Trophoblast cell (in vitro differentiated cells and primary cell): Measurements from ENCODE around the gene RPE.

Experiments
- DNase-seq, 2 donors: peaks; one replicate each; pipeline ENCODE4 v3.0.0-alpha.2; 2016
- H2AFZ ChIP-seq: 2 replicates; pipeline ENCODE4 v1.6.1; 2013; ENCODE audit warnings: low read length, moderate library complexity, mild to moderate bottlenecking; ENCODE audit not compliant: insufficient read depth, poor library complexity
- H2AK5ac ChIP-seq: 2 replicates; pipeline ENCODE4 v1.6.1; 2013; ENCODE audit warnings: mild to moderate bottlenecking, low read length
- H2BK120ac ChIP-seq: 2 replicates; pipeline ENCODE4 v1.6.1; 2013; ENCODE audit warnings: low read length, mild to moderate bottlenecking, moderate library complexity; ENCODE audit not compliant: insufficient read depth, poor library complexity
- H2BK12ac ChIP-seq: 2 replicates; pipeline ENCODE4 v1.6.1; 2013; ENCODE audit warnings: mild to moderate bottlenecking, low read length, moderate library complexity
- H2BK5ac ChIP-seq: 2 replicates; pipeline ENCODE4 v1.6.1; 2013; ENCODE audit warnings: low read length, low read depth, moderate library complexity, mild to moderate bottlenecking; ENCODE audit not compliant: poor library complexity
- H3K14ac ChIP-seq: 2 replicates; pipeline ENCODE4 v1.6.1; 2013; ENCODE audit warnings: mild to moderate bottlenecking, low read length
- H3K18ac ChIP-seq: 2 replicates; pipeline ENCODE4 v1.6.1; 2013; ENCODE audit warnings: mild to moderate bottlenecking, low read length
- H3K23ac ChIP-seq: 2 replicates; pipeline ENCODE4 v1.6.1; 2013; ENCODE audit warnings: low read length
- H3K27ac ChIP-seq: 2 replicates; pipeline ENCODE4 v1.5.1; 2013; ENCODE audit warnings: low read depth, mild to moderate bottlenecking, inconsistent platforms, low read length, moderate library complexity
- H3K27me3 ChIP-seq: 2 replicates; pipeline ENCODE4 v1.6.1; 2013; ENCODE audit warnings: inconsistent platforms, mild to moderate bottlenecking, low read length, moderate library complexity; ENCODE audit not compliant: insufficient read depth
- H3K36me3 ChIP-seq, 2 experiments: 1 replicate in 1 of 2; 2 replicates in 1 of 2; pipeline ENCODE4 v1.6.1; 2013; ENCODE audit warnings: low read length in 2 of 2, mild to moderate bottlenecking in 2 of 2, moderate library complexity in 1 of 2; ENCODE audit not compliant: insufficient read depth in 2 of 2, control insufficient read depth in 1 of 2
- H3K4ac ChIP-seq: 2 replicates; pipeline ENCODE4 v1.6.1; 2013; ENCODE audit warnings: low read depth, mild to moderate bottlenecking, low read length, moderate library complexity
- H3K4me1 ChIP-seq, 2 experiments: 1 replicate in 1 of 2; 2 replicates in 1 of 2; pipeline ENCODE4 v1.6.1; 2013; ENCODE audit warnings: low read length in 2 of 2, mild to moderate bottlenecking in 2 of 2, moderate library complexity in 1 of 2; ENCODE audit not compliant: insufficient read depth in 2 of 2, control insufficient read depth in 1 of 2
- H3K4me2 ChIP-seq: 2 replicates; pipeline ENCODE4 v1.6.1; 2013; ENCODE audit warnings: inconsistent platforms, mild to moderate bottlenecking, low read length, moderate library complexity
- H3K4me3 ChIP-seq: 2 replicates; pipeline ENCODE4 v1.5.1; 2013; ENCODE audit warnings: mild to moderate bottlenecking, low read depth, low read length, inconsistent platforms
- H3K79me1 ChIP-seq: one replicate; pipeline ENCODE4 v1.6.1; 2013; ENCODE audit warnings: low read length
- H3K79me2 ChIP-seq: 2 replicates; pipeline ENCODE4 v1.6.1; 2013; ENCODE audit warnings: low read length, mild to moderate bottlenecking; ENCODE audit not compliant: control insufficient read depth, insufficient read depth, poor library complexity
- H3K9ac ChIP-seq: 2 replicates; pipeline ENCODE4 v1.6.1; 2013; ENCODE audit warnings: mild to moderate bottlenecking, low read length
- H3K9me3 ChIP-seq: 2 replicates; pipeline ENCODE4 v1.6.1; 2013; ENCODE audit warnings: low read depth, mild to moderate bottlenecking, control low read depth, inconsistent platforms, low read length; ENCODE audit not compliant: insufficient read depth
- H4K12ac ChIP-seq: 2 replicates; pipeline ENCODE4 v1.6.1; 2013; ENCODE audit warnings: low read depth, mild to moderate bottlenecking, low read length, moderate library complexity
- H4K8ac ChIP-seq: 2 replicates; pipeline ENCODE4 v1.6.1; 2013; ENCODE audit warnings: low read depth, mild to moderate bottlenecking, low read length, moderate library complexity
- H4K91ac ChIP-seq: one replicate; pipeline ENCODE4 v1.6.1; 2013; ENCODE audit warnings: low read depth, mild to moderate bottlenecking, low read length, moderate library complexity
- WGBS: extraction: QIAGEN DNeasy Blood & Tissue Kit; methylation state at CpG from one replicate; pipeline ENCODE4 v1.1.7; 2013; ENCODE audit warnings: missing lambda C conversion rate; ENCODE audit not compliant: insufficient read length, insufficient coverage; ENCODE audit errors: extremely low coverage; 5-methylcytosine and 5-hydroxymethylcytosine counted together

RPE gene

GRCh38 chr2:209960676-209961630, 41.5 kb upstream of the RPE start:
- no peak overlapping the region for H3K27ac ChIP-seq
- peak overlapping the region; percentile 33 for H3K4me2 ChIP-seq
- H3K79me2 ChIP-seq: no peaks in the 10 kb centered on the region
- H2BK120ac ChIP-seq: no peak overlapping the region
- H3K18ac ChIP-seq: no peak overlapping the region
- H3K9me3 ChIP-seq: no peaks in the 10 kb centered on the region
- H3K36me3 ChIP-seq: no peaks in the 10 kb centered on the region
- H2BK12ac ChIP-seq: no peak overlapping the region
- H3K4me3 ChIP-seq: no peak overlapping the region
- H3K79me1 ChIP-seq: no peaks in the 10 kb centered on the region
- WGBS: no CpG with 5 or more reads among the region's 4 CpGs
- H2AK5ac ChIP-seq: no peak overlapping the region
- no peak overlapping the region for H3K4ac ChIP-seq
- no peak overlapping the region for H4K8ac ChIP-seq
- no peak overlapping the region for H4K12ac ChIP-seq
- H4K91ac ChIP-seq: no peak overlapping the region
- H2BK5ac ChIP-seq: no peak overlapping the region
- H3K27me3 ChIP-seq: no peaks in the 10 kb centered on the region
- peak; percentile 22 to 68 for DNase-seq
- no peak overlapping the region for H3K14ac ChIP-seq
- no peak overlapping the region for H3K9ac ChIP-seq
- H3K4me1 ChIP-seq: peaks cover 0 to 3% of the 10 kb centered on the region in 2 experiments
- H2AFZ ChIP-seq: no peak overlapping the region
- no peak overlapping the region for H3K23ac ChIP-seq

- Histone ChIP-seq H3K79me1 (no peaks in the 10 kb centered on the region), H3K23ac (no peak overlapping the region), H4K8ac (no peak overlapping the region), H3K79me2 (no peaks in the 10 kb centered on the region), H3K4ac (no peak overlapping the region), H4K91ac (no peak overlapping the region), H2AFZ (no peak overlapping the region), H3K9ac (no peak overlapping the region), H4K12ac (no peak overlapping the region), H2AK5ac (no peak overlapping the region), H3K27me3 (no peaks in the 10 kb centered on the region), H2BK12ac (no peak overlapping the region), H3K4me3 (no peak overlapping the region), H2BK120ac (no peak overlapping the region), H3K14ac (no peak overlapping the region), H3K27ac (no peak overlapping the region), H3K4me1 (peaks cover 0 to under 1% of the 10 kb centered on the region in 2 experiments), H3K9me3 (no peaks in the 10 kb centered on the region), H3K36me3 (no peaks in the 10 kb centered on the region), H3K4me2 (no peak overlapping the region), H2BK5ac (no peak overlapping the region), H3K18ac (no peak overlapping the region)
- no peak for DNase-seq
- no CpG with 5 or more reads among the region's 2 CpGs for WGBS
These were observed 36.7 kb upstream of the RPE start for GRCh38 chr2:209965723-209966122.

GRCh38 chr2:209969692-209970091, 32.7 kb upstream of the RPE start:
- DNase-seq: no peak
- Histone ChIP-seq H3K9ac (no peak overlapping the region), H3K4me2 (no peak overlapping the region), H2BK12ac (no peak overlapping the region), H3K4me1 (peaks cover 0 to 2% of the 10 kb centered on the region in 2 experiments), H2AFZ (no peak overlapping the region), H3K9me3 (no peaks in the 10 kb centered on the region), H3K23ac (no peak overlapping the region), H3K18ac (no peak overlapping the region), H2BK5ac (no peak overlapping the region), H3K79me1 (no peaks in the 10 kb centered on the region), H3K4me3 (no peak overlapping the region), H4K12ac (no peak overlapping the region), H2AK5ac (no peak overlapping the region), H3K27ac (no peak overlapping the region), H3K27me3 (no peaks in the 10 kb centered on the region), H3K36me3 (no peaks in the 10 kb centered on the region), H4K8ac (no peak overlapping the region), H3K79me2 (no peaks in the 10 kb centered on the region), H3K14ac (no peak overlapping the region), H4K91ac (no peak overlapping the region), H2BK120ac (no peak overlapping the region), H3K4ac (no peak overlapping the region)
- no CpG with 5 or more reads among the region's 4 CpGs for WGBS

GRCh38 chr2:209970271-209970670, 32.2 kb upstream of the RPE start:
- no peak overlapping the region for H3K4me2 ChIP-seq
- H2AFZ ChIP-seq: no peak overlapping the region
- H2BK5ac ChIP-seq: no peak overlapping the region
- no peak overlapping the region for H2BK120ac ChIP-seq
- no peaks in the 10 kb centered on the region for H3K9me3 ChIP-seq
- H3K9ac ChIP-seq: no peak overlapping the region
- no peak overlapping the region for H3K18ac ChIP-seq
- no peak overlapping the region for H3K23ac ChIP-seq
- H3K79me1 ChIP-seq: no peaks in the 10 kb centered on the region
- no CpG with 5 or more reads among the region's 2 CpGs for WGBS
- no peaks in the 10 kb centered on the region for H3K79me2 ChIP-seq
- H3K36me3 ChIP-seq: no peaks in the 10 kb centered on the region
- H3K4me3 ChIP-seq: no peak overlapping the region
- no peak overlapping the region for H2BK12ac ChIP-seq
- H4K8ac ChIP-seq: no peak overlapping the region
- DNase-seq: peak in 1 of 2 donors; percentile 65
- no peak overlapping the region for H2AK5ac ChIP-seq
- no peak overlapping the region for H4K12ac ChIP-seq
- no peak overlapping the region for H3K27ac ChIP-seq
- no peak overlapping the region for H3K4ac ChIP-seq
- no peak overlapping the region for H3K14ac ChIP-seq
- no peaks in the 10 kb centered on the region for H3K27me3 ChIP-seq
- H3K4me1 ChIP-seq: peaks cover 0 to 2% of the 10 kb centered on the region in 2 experiments
- H4K91ac ChIP-seq: no peak overlapping the region
